Measurements from ENCODE around the gene KIF1A. TPM values are rescaled to one million over a fixed set of nuclear protein-coding genes. Genes with fewer than 3 reads are reported as not detected.

KIF1A gene
- total RNA-seq, 1 donor from 2014 or later: 29.9 TPM

DNA sequence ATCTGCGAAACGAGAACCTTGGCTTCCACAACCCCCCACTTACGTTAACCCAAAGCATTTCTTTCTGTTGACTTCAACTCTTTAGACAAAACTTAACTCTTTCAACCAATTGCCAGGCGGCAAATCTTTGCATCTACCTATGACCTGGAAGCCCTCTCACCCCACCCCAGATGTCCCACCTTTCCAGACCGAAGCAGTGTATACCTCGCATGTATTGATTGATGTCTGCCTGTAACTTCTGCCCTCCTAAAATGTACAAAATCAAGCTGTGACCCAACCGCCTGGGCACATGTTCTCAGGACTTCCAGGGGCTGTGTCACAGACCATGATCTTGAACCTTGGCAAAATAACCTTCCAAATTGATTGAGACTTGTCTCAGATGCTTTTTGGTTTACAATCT, 149.6 kb downstream of the KIF1A start:
- H3K4me1 Mint-ChIP-seq: peaks cover 3% of the 10 kb centered on the region
- H3K9me3 ChIP-seq (ENCODE audit: low read depth): no peaks in the 10 kb centered on the region
- H3K27ac ChIP-seq: no peak overlapping the region
- H3K9ac ChIP-seq: no peak overlapping the region
- no peaks in the 10 kb centered on the region for H3K4me1 ChIP-seq
- H3K4me3 Mint-ChIP-seq: no peak overlapping the region
- H3K27me3 ChIP-seq: peaks cover 31% of the 10 kb centered on the region
- H3K27me3 Mint-ChIP-seq (ENCODE audit: insufficient read depth, low read depth): peaks cover 4% of the 10 kb centered on the region
- H3K4me3 ChIP-seq: no peak overlapping the region
- H3K79me2 ChIP-seq (ENCODE audit: low read depth): no peaks in the 10 kb centered on the region
- H3K27ac Mint-ChIP-seq: no peak overlapping the region
- no peaks in the 10 kb centered on the region for H3K9me3 Mint-ChIP-seq
- H3K4me2 ChIP-seq: no peak overlapping the region
- no peak for TF ChIP-seq EZH2phosphoT487 (IDR thresholded peaks at IDR 0.05)
- TF ChIP-seq EZH2 (IDR thresholded peaks at IDR 0.05): no peak
- TF ChIP-seq, protein P1, sequence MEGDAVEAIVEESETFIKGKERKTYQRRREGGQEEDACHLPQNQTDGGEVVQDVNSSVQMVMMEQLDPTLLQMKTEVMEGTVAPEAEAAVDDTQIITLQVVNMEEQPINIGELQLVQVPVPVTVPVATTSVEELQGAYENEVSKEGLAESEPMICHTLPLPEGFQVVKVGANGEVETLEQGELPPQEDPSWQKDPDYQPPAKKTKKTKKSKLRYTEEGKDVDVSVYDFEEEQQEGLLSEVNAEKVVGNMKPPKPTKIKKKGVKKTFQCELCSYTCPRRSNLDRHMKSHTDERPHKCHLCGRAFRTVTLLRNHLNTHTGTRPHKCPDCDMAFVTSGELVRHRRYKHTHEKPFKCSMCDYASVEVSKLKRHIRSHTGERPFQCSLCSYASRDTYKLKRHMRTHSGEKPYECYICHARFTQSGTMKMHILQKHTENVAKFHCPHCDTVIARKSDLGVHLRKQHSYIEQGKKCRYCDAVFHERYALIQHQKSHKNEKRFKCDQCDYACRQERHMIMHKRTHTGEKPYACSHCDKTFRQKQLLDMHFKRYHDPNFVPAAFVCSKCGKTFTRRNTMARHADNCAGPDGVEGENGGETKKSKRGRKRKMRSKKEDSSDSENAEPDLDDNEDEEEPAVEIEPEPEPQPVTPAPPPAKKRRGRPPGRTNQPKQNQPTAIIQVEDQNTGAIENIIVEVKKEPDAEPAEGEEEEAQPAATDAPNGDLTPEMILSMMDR (IDR thresholded peaks at IDR 0.05): no peak
- no peaks in the 10 kb centered on the region for H3K36me3 ChIP-seq
- H3K36me3 Mint-ChIP-seq: no peaks in the 10 kb centered on the region
- no peak overlapping the region for H2AFZ ChIP-seq (replicated peaks)
- no peaks in the 10 kb centered on the region for H4K20me1 ChIP-seq (ENCODE audit: low read depth)
- H3F3A ChIP-seq (ENCODE audit: low read depth): no peaks in the 10 kb centered on the region
- no peak for DNase-seq (ENCODE audit: low spot score)

DNA sequence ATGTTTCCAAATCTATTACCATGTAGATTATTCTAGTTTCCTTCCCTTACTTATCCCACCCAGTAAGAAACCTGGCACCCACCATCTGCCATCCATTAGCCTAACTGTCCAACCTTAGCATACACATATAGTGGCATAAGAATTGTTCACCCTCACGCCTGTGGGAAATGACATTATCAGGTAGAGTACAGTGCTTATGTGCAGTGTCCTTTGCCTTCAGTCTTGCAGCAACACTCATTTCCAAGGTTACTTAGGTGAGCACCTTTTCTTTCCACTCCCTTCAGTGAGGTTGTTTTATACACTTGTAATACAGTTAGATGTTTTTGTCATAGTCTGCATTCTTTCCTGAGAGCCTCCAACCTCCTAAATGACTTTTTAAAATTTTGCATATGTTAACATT, 155.4 kb downstream of the KIF1A start:
- H4K20me1 ChIP-seq (ENCODE audit: low read depth): no peaks in the 10 kb centered on the region
- TF ChIP-seq EZH2 (IDR thresholded peaks at IDR 0.05): no peak
- TF ChIP-seq, protein P1 (IDR thresholded peaks at IDR 0.05): no peak
- TF ChIP-seq EZH2phosphoT487 (IDR thresholded peaks at IDR 0.05): no peak
- H3K9ac ChIP-seq: no peak overlapping the region
- no peaks in the 10 kb centered on the region for H3K27me3 Mint-ChIP-seq (ENCODE audit: insufficient read depth, low read depth)
- no peaks in the 10 kb centered on the region for H3K4me1 Mint-ChIP-seq
- no peaks in the 10 kb centered on the region for H3F3A ChIP-seq (ENCODE audit: low read depth)
- H3K4me3 Mint-ChIP-seq: no peak overlapping the region
- no peaks in the 10 kb centered on the region for H3K79me2 ChIP-seq (ENCODE audit: low read depth)
- no peaks in the 10 kb centered on the region for H3K36me3 ChIP-seq
- no peak for DNase-seq (ENCODE audit: low spot score)
- H3K4me3 ChIP-seq: no peak overlapping the region
- no peak overlapping the region for H3K27ac Mint-ChIP-seq
- H3K27ac ChIP-seq: no peak overlapping the region
- no peaks in the 10 kb centered on the region for H3K4me1 ChIP-seq
- no peaks in the 10 kb centered on the region for H3K36me3 Mint-ChIP-seq
- no peak overlapping the region for H3K4me2 ChIP-seq
- no peak overlapping the region for H2AFZ ChIP-seq (replicated peaks)
- H3K9me3 Mint-ChIP-seq: peaks cover 7% of the 10 kb centered on the region
- H3K9me3 ChIP-seq (ENCODE audit: low read depth): no peaks in the 10 kb centered on the region
- H3K27me3 ChIP-seq: peaks cover 47% of the 10 kb centered on the region

Small RNA genes lying within 50 kb of the gene (small RNA-seq; reads per million reads assigned to genes)
- not detected for gene AC011298.3

Other genes starting within 250 kb of the KIF1A start
- 16.1 and 62.9 TPM in 2 replicates for gene CAPN10, start 233.5 kb downstream of the KIF1A start, total RNA-seq (ENCODE audit: low replicate concordance)
- 0.34 and 0.74 TPM in 2 replicates for gene GPR35, start 194.7 kb downstream of the KIF1A start, total RNA-seq (ENCODE audit: low replicate concordance)
- not detected in 2 replicates for gene AQP12B, start 137.3 kb downstream of the KIF1A start, total RNA-seq (ENCODE audit: low replicate concordance)
- gene AQP12A, start 128.4 kb downstream of the KIF1A start, total RNA-seq (ENCODE audit: low replicate concordance): not detected in 2 replicates
- gene AGXT, start 48.6 kb upstream of the KIF1A start, total RNA-seq (ENCODE audit: low replicate concordance): not detected in 2 replicates
- gene MAB21L4, start 75.9 kb upstream of the KIF1A start, total RNA-seq (ENCODE audit: low replicate concordance): not detected in 2 replicates
- not detected in 2 replicates for gene CROCC2, start 86.1 kb upstream of the KIF1A start, total RNA-seq (ENCODE audit: low replicate concordance)
- 0.11 and 0.31 TPM in 2 replicates for gene SNED1, start 178.4 kb upstream of the KIF1A start, total RNA-seq (ENCODE audit: low replicate concordance)